SU-DHL-6 (cell line): Measurements from ENCODE around the gene GPRC5D.

ENCODE experiments used
- CTCF ChIP-seq: fragments of 200-600 bp; sonication (generic); IDR thresholded peaks from one replicate; pipeline ENCODE4 v1.5.1; 2017; ENCODE audit warnings: antibody characterized with exemption, mild to moderate bottlenecking, low read length, moderate library complexity; ENCODE audit not compliant: insufficient read depth, poor library complexity, severe bottlenecking
- EZH2phosphoT487 ChIP-seq: fragments of 200-600 bp; sonication (generic), shearing (Covaris generic); conservative IDR thresholded peaks from 2 replicates; pipeline ENCODE4 v1.6.1; 2018; ENCODE audit warnings: mild to moderate bottlenecking, antibody characterized with exemption, low read length, moderate library complexity, mixed read lengths

DNA sequence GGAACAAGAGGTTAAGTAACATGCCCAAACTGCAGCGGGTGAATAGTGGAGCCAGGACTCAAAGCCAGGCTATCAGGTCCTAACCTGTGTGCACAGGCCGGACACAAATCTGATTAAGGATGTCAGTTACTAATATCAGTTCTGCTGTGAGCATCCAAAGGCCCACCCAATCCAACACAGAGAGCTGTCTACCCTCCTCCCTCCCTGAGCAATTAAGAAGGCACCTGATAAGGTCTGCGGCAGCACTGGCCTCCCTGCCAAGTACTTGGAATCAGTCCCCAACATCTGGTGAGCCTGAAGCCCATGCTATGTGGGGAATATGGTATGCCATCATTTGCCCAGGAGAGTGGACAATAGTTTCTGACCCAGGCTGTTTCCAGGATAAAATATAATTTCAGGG, 44.2 kb upstream of the GPRC5D start:
- TF ChIP-seq CTCF: no peak
- no peak for TF ChIP-seq EZH2phosphoT487
